DOHH2 (cell line): Measurements from ENCODE around the gene ACSM3.

ENCODE experiments used
- EZH2phosphoT487 ChIP-seq: fragments of 200-600 bp; sonication (generic); IDR thresholded peaks from 2 replicates; pipeline ENCODE4 v1.6.1; 2017; ENCODE audit warnings: borderline replicate concordance, mild to moderate bottlenecking, antibody characterized with exemption, low read length, moderate library complexity, mixed read lengths
- TF ChIP-seq, protein P1 (sequence below): fragments of 200-600 bp; sonication (generic); IDR thresholded peaks from one replicate; pipeline ENCODE4 v1.5.1; 2014; ENCODE audit warnings: antibody characterized with exemption, mild to moderate bottlenecking, low read depth, low read length; ENCODE audit not compliant: poor library complexity, severe bottlenecking

DNA sequence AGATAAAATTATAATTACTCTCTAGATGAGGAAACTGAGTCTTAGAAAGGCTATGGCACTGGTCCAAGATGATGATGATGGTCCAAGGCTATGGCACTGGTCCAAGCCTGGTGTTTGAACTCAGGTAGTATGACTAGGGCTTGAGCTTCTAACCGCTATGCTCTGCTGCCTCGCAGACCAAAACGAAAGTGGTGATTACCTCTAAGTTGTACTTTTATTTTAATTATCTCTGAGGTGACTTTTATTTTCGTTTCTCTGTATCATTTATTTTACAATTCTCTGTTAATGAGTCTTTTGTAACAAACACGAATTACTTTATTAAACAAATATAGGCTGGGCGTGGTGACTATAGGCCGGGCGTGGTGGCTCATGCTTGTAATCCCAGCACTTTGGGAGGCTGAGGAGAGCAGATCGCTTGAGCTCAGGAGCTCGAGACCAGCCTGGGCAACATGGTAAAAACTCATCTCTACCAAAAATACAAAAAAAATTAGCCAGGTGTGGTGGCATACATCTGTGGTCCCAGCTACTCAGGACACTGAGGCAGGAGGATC is 48.1 kb downstream of the ACSM3 start:
- TF ChIP-seq, protein P1, sequence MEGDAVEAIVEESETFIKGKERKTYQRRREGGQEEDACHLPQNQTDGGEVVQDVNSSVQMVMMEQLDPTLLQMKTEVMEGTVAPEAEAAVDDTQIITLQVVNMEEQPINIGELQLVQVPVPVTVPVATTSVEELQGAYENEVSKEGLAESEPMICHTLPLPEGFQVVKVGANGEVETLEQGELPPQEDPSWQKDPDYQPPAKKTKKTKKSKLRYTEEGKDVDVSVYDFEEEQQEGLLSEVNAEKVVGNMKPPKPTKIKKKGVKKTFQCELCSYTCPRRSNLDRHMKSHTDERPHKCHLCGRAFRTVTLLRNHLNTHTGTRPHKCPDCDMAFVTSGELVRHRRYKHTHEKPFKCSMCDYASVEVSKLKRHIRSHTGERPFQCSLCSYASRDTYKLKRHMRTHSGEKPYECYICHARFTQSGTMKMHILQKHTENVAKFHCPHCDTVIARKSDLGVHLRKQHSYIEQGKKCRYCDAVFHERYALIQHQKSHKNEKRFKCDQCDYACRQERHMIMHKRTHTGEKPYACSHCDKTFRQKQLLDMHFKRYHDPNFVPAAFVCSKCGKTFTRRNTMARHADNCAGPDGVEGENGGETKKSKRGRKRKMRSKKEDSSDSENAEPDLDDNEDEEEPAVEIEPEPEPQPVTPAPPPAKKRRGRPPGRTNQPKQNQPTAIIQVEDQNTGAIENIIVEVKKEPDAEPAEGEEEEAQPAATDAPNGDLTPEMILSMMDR: no peak
- no peak for TF ChIP-seq EZH2phosphoT487
